GM10266 (cell line): ENCODE measurements around the gene TMX1.

Experiments
- DNase-seq: peaks from one replicate; pipeline ENCODE4 v3.0.0; 2012; ENCODE audit errors: extremely low spot score
- TF ChIP-seq, protein P1 (sequence below): IDR thresholded peaks from 2 replicates; pipeline ENCODE4 v1.5.1; 2012; ENCODE audit warnings: mild to moderate bottlenecking, low read depth; ENCODE audit not compliant: control insufficient read depth, insufficient read depth; ENCODE audit errors: missing control alignments

The TMX1 gene

DNA sequence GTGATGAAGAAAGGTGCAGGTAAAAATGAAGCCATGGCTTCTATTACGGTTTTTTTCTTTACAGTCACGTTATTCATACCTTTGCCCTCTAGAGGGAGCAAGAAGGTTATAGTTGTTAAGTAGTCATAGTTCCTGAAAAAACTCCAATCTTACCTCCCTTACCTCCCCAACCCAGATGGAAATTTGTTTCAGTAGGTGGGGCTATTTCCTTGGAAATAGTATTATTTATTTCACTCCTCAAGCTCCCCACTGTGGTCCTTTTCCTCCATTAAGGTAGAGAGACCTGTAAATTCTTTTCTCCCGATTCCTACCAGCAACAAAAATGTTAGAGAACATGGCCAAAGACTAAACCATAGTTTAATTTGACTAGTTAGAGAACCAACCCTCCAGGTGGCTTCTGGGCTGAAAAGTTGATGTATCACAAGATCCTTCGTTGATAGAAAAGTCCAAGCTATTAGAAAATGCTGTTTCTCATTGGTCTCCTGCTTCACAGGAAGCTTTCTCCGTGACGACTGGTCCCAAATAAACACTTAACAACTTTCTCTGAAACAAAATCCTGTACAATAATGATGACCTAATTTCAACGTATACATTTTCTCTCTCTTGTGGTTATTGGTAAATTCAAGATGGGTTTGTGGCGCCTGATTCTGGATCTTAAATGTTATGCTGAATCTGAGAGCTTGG is 43.5 kb downstream of the TMX1 start:
- TF ChIP-seq, protein P1, sequence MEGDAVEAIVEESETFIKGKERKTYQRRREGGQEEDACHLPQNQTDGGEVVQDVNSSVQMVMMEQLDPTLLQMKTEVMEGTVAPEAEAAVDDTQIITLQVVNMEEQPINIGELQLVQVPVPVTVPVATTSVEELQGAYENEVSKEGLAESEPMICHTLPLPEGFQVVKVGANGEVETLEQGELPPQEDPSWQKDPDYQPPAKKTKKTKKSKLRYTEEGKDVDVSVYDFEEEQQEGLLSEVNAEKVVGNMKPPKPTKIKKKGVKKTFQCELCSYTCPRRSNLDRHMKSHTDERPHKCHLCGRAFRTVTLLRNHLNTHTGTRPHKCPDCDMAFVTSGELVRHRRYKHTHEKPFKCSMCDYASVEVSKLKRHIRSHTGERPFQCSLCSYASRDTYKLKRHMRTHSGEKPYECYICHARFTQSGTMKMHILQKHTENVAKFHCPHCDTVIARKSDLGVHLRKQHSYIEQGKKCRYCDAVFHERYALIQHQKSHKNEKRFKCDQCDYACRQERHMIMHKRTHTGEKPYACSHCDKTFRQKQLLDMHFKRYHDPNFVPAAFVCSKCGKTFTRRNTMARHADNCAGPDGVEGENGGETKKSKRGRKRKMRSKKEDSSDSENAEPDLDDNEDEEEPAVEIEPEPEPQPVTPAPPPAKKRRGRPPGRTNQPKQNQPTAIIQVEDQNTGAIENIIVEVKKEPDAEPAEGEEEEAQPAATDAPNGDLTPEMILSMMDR: peak; percentile 59
- DNase-seq: peak; percentile 35

DNA sequence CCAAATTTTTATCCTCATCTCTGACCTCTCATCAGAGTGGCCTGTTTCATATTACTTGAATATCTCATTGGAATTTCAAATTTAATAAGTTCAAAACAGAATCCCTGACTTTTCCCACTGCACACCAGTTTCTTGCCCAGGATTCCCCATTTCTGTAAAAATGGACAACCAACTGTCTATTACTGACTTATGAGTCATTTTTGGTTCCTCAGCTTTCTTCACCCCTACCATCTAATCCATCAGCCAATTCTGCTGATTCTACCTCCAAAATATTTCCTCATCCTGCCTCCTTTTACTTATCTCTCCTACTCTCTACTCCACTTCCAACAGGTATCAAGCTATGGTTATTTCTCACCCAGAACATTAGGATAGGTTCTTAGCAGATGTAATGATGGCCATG is 44.2 kb downstream of the TMX1 start:
- no peak for DNase-seq

GRCh38 chr14:51285120-51285519 is 45.1 kb downstream of the TMX1 start:
- DNase-seq: peak; percentile 19
- TF ChIP-seq, protein P1: no peak

More for the DNA sequence above, 44.2 kb downstream of the TMX1 start:
- TF ChIP-seq, protein P1: no peak

DNA sequence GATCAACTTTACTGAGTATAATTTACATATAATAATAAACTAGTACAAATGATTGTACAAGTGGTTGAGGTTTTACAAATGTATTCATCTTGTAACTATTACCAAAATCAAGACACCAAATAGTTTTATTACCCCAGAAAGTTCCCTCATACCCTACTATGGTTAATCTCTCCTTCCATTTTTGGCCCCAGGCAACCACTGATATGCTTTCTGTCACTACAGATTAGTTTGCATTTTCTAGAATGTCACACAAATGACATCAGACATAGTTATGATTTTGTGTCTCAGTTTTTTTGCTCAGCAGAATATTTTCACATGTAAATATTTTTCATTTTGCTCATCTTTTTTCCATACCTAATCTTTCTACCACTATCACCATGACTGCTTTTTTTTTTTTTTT is 49.1 kb downstream of the TMX1 start:
- DNase-seq: no peak
- TF ChIP-seq, protein P1: no peak

GRCh38 chr14:51290132-51290531 is 50.1 kb downstream of the TMX1 start:
- DNase-seq: no peak
- TF ChIP-seq, protein P1: no peak

GRCh38 chr14:51291016-51291415 is 51.0 kb downstream of the TMX1 start:
- no peak for DNase-seq
- TF ChIP-seq, protein P1: no peak

- TF ChIP-seq, protein P1: no peak
- DNase-seq: no peak
These were observed 53.3 kb downstream of the TMX1 start for GRCh38 chr14:51293149-51293911.
